HG03108 (cell line): ENCODE results near the gene CCDC186.

Source experiments
- ATAC-seq: cut with Tn5 transposase; IDR thresholded peaks from one replicate; pipeline ENCODE4 v1.9.1; 2021; ENCODE audit warnings: moderate library complexity; ENCODE audit not compliant: unreplicated experiment

The CCDC186 gene

DNA sequence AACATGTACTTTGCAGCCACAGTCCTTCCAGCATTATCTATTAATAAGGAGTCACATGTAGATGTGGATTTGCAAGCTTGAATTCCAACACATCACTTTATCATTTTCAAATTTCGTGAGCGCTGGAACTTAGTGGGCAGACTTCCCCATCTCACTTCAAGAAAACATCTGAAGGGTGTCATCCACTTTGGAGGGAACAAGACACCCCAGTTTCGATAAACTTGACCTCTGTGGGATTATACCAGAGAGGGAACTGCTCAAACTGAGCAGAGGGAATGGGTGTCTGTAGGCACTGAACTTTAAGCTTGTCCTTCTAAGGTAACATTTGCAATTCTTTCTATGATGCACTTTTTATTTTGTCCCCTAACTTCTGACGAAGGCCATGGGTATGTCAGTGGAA, 102.8 kb downstream of the CCDC186 start:
- no peak for ATAC-seq
